Activated B cell treated with CpG ODN at 0.5 μM for 24 hours (primary cell): ENCODE data around the gene PYROXD2. TPM values are rescaled to one million over a fixed set of nuclear protein-coding genes. Genes with fewer than 3 reads are reported as not detected.

ENCODE experiments used
- ATAC-seq: fragments of 200-7000 bp; cut with Tn5 transposase; one replicate; pipeline ENCODE4 v1.10.0; 2021; ENCODE audit warnings: low read depth, mild to moderate bottlenecking, moderate library complexity
- CTCF ChIA-PET: fragments of 350-600 bp; sonication (Branson Sonifier 250); formaldehyde crosslinking; loops from one replicate; lab custom pipeline; 2021; ENCODE audit warnings: antibody characterized with exemption; lab: Charles Lee
- POLR2A ChIA-PET: fragments of 350-600 bp; sonication (Branson Sonifier 250); formaldehyde crosslinking; loops from one replicate; lab custom pipeline; 2021; ENCODE audit warnings: antibody characterized with exemption; lab: Charles Lee
- DNase-seq: peaks from one replicate; pipeline ENCODE4 v3.0.0; 2022
- H3K27ac Mint-ChIP-seq: one replicate; pipeline ENCODE4 v1.8.0; 2020; ENCODE audit warnings: mixed read lengths
- H3K27me3 Mint-ChIP-seq: one replicate; pipeline ENCODE4 v1.8.0; 2021; ENCODE audit warnings: mixed read lengths
- H3K36me3 Mint-ChIP-seq: one replicate; pipeline ENCODE4 v1.8.0; 2021; ENCODE audit warnings: low read depth, mixed read lengths
- H3K4me1 Mint-ChIP-seq: one replicate; pipeline ENCODE4 v1.8.0; 2021; ENCODE audit warnings: mixed read lengths
- H3K4me3 Mint-ChIP-seq: one replicate; pipeline ENCODE4 v1.8.0; 2020; ENCODE audit warnings: mild to moderate bottlenecking, mixed read lengths
- H3K9me3 Mint-ChIP-seq: one replicate; pipeline ENCODE4 v1.8.0; 2020; ENCODE audit warnings: mixed read lengths
- CTCF ChIP-seq: fragments of 200-600 bp; IDR thresholded peaks from one replicate; pipeline ENCODE4 v1.8.0; 2022; ENCODE audit warnings: antibody characterized with exemption, mild to moderate bottlenecking
- intact Hi-C: fragments of 100-400 bp; cut with micrococcal nuclease; formaldehyde crosslinking; loops from one replicate; pipeline ENCODE4 v1.15.1; 2024
- total RNA-seq: library from RNA; stranded (reverse); gene quantifications from 2 replicates; pipeline ENCODE4 v1.2.3, GENCODE V29; 2022

PYROXD2 gene
- total RNA-seq, 1 donor from 2014 or later = 11.4 TPM

GRCh38 chr10:98364432-98365102 lies 50.4 kb downstream of the PYROXD2 start:
- Mint-ChIP-seq H3K27ac (no peak overlapping the region), H3K4me1 (peaks cover 13% of the 10 kb centered on the region), H3K27me3 (peaks cover 6% of the 10 kb centered on the region), H3K9me3 (no peaks in the 10 kb centered on the region), H3K36me3 (no peaks in the 10 kb centered on the region), H3K4me3 (no peak overlapping the region)
- no peak for TF ChIP-seq CTCF
- CTCF ChIA-PET = no interaction called here
- intact Hi-C loops = no loop called here
- POLR2A ChIA-PET = no interaction called here
- no peak for ATAC-seq
- no peak for DNase-seq

GRCh38 chr10:98363220-98363619 lies 51.8 kb downstream of the PYROXD2 start:
- ChIA-PET POLR2A (interaction anchor here (0.7 kb wide), 1 partner anchor 21 kb away, joined by 14 read pairs; no protein-coding TSS in a partner anchor), CTCF (no interaction called here)

GRCh38 chr10:98361131-98362025 lies 53.6 kb downstream of the PYROXD2 start:
- CTCF ChIA-PET = no interaction called here

More at GRCh38 chr10:98363220-98363619, 51.8 kb downstream of the PYROXD2 start:
- intact Hi-C loops = no loop called here
- Mint-ChIP-seq H3K27ac (no peak overlapping the region), H3K36me3 (no peaks in the 10 kb centered on the region), H3K9me3 (no peaks in the 10 kb centered on the region), H3K4me1 (peaks cover 13% of the 10 kb centered on the region), H3K4me3 (no peak overlapping the region), H3K27me3 (peaks cover 2% of the 10 kb centered on the region)
- DNase-seq (no peak), ATAC-seq (no peak)
- no peak for TF ChIP-seq CTCF

GRCh38 chr10:98357194-98357822 lies 57.7 kb downstream of the PYROXD2 start:
- H3K4me3 Mint-ChIP-seq = no peak overlapping the region
- ChIA-PET CTCF (no interaction called here), POLR2A (no interaction called here)
- ATAC-seq (no peak), DNase-seq (no peak)
- peaks cover 11% of the 10 kb centered on the region for H3K4me1 Mint-ChIP-seq
- no peak for TF ChIP-seq CTCF
- H3K36me3 Mint-ChIP-seq = no peaks in the 10 kb centered on the region
- H3K27ac Mint-ChIP-seq = no peak overlapping the region
- intact Hi-C loops = no loop called here
- H3K9me3 Mint-ChIP-seq = no peaks in the 10 kb centered on the region
- H3K27me3 Mint-ChIP-seq = peaks cover 29% of the 10 kb centered on the region

More at GRCh38 chr10:98361131-98362025, 53.6 kb downstream of the PYROXD2 start:
- Mint-ChIP-seq H3K4me1 (peaks cover 13% of the 10 kb centered on the region), H3K27ac (no peak overlapping the region), H3K36me3 (no peaks in the 10 kb centered on the region), H3K27me3 (peaks cover 7% of the 10 kb centered on the region), H3K9me3 (no peaks in the 10 kb centered on the region), H3K4me3 (no peak overlapping the region)
- DNase-seq = no peak
- POLR2A ChIA-PET = no interaction called here
- TF ChIP-seq CTCF = no peak
- intact Hi-C loops = no loop called here
- no peak for ATAC-seq

- no peaks in the 10 kb centered on the region for H3K9me3 Mint-ChIP-seq
- H3K36me3 Mint-ChIP-seq = no peaks in the 10 kb centered on the region
- ChIA-PET CTCF (no interaction called here), POLR2A (no interaction called here)
- TF ChIP-seq CTCF = no peak
- peaks cover 33% of the 10 kb centered on the region for H3K27me3 Mint-ChIP-seq
- intact Hi-C loops = no loop called here
- no peak overlapping the region for H3K4me3 Mint-ChIP-seq
- ATAC-seq (no peak), DNase-seq (no peak)
- no peak overlapping the region for H3K27ac Mint-ChIP-seq
- peaks cover 15% of the 10 kb centered on the region for H3K4me1 Mint-ChIP-seq
These were observed 60.5 kb downstream of the PYROXD2 start for GRCh38 chr10:98354491-98354890.
